ELR (cell line): ENCODE data around the gene IFI35.
"Not testable (repeated sequence)": the region's sequence is repeated elsewhere in the genome, so short reads cannot be mapped to it uniquely, and the experiment has no call there.

ENCODE experiments used
- DNase-seq: peaks from one replicate; pipeline ENCODE4 v3.0.0-alpha.2; 2015; ENCODE audit warnings: low read depth

Gene IFI35

DNA sequence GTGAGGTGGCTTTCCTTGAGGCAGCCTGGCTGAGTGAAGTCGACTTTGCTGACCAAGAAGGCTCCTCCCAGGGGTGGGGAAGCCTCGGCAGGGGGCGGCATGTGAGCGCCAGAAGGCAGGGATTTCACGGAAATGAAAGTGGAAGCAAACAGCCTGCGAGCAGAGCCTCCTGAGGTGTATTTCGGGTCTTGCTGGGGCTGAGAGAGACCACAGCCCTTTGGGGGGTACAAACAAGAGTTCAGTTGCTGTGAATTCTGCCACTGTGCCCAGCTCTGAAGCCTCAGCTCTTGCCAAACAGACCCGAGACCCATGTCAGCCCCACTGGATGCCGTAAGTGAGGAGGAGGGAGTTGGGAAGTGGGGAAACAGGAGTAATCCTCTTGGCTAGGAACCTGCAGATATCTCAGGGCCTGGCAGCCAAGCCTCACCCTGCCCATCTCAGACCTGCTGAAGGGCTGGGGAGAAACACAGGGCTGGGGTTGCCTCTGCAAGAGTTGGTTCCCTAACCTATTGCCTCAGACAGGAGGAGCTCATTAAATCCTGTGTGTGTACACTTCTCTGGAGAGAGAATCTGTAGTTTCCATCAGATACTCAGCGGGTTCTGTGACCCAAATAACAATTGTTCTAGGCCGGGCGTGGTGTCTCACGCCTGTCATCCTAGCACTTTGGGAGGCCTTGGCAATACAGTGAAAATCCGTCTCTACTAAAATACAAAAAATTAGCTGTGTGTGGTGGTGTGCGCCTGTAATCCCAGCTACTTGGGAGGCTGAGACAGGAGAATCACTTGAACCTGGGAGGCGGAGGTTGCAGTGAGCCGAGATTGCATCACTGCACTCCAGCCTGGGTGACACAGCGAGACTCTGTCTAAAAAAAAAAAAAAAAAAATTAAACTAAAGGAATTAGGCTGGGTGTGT lies at the start of gene IFI35:
IFI35 (plus strand) TSS at position 146 of the 913 bp plus-strand sequence; CDS start at position 310, 164 bp downstream.
- DNase-seq: peak; percentile 92

DNA sequence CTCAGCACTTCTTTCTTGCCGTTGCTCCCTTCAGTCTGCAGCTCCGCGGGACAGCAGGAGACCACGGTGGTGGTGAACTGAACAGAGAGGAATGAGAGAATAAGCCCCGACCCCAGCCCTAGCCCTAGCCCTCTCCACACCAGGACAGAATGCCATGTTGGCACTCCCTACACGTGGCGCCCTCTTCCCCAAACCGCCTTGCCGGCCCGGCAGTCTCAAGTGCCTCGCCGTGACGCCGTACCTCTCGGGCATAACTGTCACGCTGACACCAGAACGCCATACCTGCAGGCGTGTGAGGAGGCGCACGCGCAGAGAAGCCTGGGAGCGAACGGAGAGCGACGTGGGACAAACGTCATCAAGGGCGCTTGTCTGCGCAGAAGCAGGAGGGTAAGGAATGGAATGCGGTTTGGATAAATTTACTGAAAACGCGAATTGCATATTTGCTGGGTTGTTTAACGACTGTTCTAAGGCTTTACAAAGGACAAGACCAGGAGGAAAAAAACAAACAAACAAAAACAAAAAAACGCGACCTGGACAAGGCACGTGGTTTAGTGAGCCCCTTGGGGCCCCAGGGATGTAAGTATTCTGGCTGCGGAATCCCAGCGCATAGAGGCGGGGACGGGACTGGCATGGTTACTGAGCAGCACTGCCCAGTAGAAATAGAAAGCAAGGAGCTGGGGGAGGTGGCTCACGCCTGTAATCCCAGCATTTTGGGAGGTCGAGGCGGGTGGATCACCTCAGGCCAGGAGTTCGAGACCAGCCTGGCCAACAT lies 42.2 kb upstream of the IFI35 start, which contains the start of gene AARSD1:
AARSD1 (minus strand) TSS at position 294 of the 772 bp plus-strand sequence; CDS start at position 280, 14 bp downstream.
- peak; percentile 96 for DNase-seq

DNA sequence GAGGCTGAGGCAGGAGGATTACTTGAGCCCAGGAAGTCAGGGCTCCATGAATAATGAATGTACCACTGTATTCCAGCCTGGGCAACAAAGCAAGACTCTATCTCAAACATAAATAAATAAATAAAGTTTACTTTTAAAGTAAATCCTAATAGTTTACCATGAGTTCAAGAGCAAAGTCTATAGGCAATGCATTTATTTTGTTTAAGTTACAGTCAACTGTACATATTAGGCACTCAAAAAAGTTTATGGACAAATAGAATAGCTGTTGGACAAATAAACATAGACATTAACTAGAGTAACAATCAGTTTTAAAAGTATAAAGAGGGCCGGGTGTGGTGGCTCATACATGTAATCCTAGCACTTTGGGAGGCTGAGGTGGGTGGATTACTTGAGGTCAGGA lies 38.7 kb upstream of the IFI35 start:
- DNase-seq: no peak

DNA sequence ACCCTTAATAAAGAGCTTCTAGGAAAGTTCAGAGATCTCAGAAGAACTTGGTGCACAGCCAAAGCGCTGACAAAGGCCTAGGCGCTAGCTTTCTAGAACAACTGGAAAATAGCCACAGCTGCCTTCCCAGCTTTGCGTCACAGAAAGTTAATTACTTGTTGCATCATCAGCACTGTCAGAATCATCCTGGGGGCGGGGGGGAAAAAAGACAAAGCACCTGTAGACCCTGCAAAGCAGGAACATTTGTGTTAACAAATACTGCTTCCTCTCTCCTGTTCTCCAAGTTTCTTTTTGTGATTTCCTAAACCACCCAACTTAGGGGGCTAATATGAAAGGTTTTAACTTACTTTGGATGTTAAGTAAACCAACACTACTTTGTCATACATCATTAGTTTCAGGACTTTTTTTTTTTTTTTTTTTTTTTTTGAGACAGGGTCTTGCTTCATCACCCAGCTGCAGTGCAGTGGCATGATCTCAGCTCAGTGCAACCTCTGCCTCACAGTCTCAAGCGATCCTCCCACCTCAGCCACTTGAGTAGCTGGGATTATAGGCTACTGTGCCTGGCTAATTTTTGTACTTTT lies 37.5 kb upstream of the IFI35 start:
- DNase-seq: no peak

DNA sequence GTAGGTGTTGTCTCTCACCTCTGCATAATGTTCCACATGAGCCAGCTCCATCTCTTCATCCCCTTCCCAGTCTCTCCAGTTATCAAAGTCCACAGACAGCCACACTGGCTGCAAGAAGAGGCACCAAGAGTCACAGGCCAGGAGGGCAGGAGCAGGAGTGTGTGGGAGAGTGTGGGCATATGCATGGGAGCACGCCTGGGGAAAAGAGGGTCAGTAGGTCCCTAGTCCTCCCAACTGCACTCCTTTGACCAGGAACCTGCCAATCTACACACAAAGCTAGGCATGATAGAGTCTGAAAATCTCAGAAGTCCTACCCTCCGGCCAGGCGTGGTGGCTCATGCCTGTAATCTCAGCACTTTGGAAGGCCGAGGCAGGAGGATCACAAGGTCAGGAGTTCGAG lies 35.0 kb upstream of the IFI35 start:
- no peak for DNase-seq

DNA sequence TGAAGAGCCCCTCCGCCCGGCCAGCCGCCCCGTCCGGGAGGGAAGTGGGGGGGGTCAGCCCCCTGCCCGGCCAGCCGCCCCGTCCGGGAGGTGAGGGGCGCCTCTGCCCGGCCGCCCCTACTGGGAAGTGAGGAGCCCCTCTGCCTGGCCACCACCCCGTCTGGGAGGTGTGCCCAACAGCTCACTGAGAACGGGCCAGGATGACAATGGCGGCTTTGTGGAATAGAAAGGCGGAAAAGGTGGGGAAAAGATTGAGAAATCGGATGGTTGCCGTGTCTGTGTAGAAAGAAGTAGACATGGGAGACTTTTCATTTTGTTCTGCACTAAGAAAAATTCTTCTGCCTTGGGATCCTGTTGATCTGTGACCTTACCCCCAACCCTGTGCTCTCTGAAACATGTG lies 33.3 kb upstream of the IFI35 start:
- DNase-seq: not testable (repeated sequence)

DNA sequence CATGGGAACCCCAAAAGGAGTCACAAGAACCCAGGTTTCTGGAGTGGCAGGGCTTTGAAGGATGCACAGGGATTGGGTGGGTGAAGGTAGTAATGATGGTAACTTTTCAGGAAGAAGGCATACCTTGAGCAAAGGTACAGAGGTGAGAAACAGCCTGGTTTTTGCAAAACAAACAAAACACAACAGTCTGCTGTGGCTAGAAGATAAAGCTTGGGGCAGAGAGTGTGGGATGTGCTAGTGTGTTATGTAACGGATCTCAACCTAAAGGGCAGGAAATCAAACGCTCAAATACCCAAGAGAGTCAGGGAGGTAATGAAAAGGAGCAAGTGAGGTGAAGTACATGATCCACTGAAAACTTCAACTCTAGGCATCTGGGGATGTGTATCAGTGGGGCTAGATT lies 31.3 kb upstream of the IFI35 start:
- DNase-seq: no peak

DNA sequence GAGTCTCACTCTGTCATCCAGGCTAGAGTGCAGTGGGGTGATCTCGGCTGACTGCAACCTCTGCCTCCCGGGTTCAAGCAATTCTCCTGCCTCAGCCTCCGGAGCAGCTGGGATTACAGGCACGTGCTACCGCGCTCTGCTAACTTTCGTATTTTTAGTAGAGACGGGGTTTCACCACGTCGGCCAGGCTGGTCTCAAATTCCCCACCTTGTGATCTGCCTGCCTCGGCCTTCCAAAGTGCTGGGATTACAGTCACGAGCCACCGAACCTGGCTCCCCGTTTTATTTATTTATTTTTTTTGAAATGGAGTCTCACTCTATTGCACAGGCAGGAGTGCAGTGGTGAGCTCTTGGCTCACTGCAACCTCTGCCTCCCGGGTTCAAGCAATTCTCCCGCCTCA lies 30.9 kb upstream of the IFI35 start:
- not testable (repeated sequence) for DNase-seq

DNA sequence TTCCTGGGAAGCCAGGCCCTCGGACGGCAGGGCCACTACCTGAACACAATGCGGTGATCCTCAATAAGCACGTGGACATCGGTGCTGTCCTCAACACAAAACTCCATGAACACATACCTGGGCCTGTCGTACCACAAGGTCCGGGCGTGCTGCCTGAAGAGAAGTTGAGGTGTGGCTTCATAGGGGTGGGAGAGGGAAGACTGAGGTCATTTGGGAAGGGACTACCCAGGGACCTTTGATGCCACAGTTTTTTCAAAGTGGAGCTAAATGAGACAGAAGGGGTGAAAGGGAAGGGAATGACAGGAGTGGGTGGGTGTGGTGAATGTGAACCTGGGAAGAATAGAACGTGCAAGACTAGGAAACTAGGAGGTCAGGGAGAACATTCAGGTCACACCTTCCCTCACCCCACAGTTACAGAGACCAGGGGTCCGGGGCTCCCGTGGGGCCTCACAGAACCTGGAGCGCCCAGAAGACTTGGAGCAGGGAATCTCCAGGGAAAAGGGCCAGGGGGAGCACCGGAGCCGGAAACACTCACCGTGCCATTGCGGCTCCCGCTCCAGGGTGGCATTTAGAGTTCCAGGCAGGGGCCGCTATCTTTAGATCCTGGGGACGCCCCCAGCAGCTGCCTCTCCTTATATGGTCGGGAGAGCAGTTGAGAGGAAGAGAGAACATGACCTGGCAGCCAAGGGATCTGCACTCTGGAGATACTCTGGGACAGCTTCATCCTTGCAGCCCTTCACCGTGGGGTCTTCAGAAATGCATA lies 26.9 kb upstream of the IFI35 start, which contains the start of gene PTGES3L:
PTGES3L (minus strand) TSS at position 570 of the 763 bp plus-strand sequence; CDS start at position 543, 27 bp downstream.
- peak; percentile 62 for DNase-seq

DNA sequence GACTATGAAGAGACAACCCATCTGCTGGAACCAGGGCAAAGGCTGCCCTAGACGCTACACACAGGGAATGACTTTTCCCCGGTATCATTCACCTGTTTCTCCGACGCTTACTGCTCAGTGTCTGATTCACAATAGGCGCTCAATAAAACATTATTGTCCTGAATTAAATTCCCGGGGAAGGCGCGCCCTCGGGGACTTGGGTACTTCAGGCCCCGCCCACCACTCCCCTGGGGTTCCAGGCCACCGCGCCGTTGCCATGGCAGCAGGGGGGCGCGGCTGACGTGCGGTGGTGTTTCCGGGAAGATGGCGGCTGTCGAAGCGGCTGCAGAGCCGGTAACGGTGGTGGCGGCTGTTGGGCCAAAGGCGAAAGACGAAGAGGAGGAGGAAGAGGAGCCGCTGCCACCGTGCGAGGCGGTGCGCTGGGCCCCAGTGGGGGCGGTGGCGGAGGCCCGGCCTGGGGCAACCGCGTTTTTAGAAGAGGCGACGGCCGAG lies 26.3 kb upstream of the IFI35 start, which contains the start of gene RUNDC1:
RUNDC1 (plus strand) TSS at position 292 of the 492 bp plus-strand sequence; CDS start at position 304, 12 bp downstream.
- peak; percentile 95 for DNase-seq

DNA sequence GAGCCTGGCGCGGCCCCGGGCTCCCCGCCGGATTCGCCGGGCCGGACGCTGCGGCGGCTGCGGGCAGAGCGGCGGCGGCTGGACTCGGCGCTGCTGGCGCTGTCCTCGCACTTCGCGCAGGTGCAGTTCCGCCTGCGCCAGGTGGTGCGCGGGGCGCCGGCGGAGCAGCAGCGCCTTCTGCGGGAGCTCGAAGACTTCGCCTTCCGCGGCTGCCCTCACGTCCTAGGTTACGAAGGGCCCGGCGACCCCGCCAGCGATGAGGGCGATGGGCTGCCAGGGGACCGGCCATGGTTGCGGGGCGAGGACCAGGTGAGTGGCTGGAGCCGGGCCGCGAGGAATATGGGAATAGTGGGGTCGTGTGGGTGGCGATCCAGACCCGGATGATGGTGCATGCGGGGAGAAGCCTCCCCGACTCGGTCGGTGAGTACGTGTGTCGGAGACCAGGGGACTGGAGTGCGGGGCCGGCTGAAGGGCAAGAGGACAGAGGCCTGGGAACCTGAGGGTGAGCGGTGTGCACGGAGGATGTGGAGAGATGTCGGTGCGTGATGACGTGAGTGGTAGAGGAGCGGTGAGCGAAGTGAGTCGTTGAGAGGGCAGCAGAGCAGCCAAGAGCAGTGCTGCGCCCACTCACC lies 25.7 kb upstream of the IFI35 start:
- DNase-seq: peak; percentile 81

DNA sequence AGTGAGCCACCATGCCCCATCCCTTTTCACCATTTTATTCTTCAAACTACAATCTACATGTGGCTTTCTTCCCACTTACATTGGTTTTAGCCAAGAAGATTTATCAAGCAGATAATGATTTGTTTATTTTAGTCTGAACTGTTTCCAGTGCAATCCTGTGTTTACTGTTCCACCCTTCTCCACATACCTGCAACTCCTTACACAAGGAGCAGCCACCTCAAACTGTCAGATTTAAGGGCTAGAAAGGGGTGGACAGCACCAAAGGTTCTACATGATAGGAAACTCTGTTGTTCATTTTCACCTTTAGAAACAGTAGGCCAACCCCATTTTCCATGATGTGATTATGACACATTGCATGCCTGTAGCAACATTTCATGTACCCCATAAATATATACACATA lies 24.3 kb upstream of the IFI35 start:
- DNase-seq: no peak

DNA sequence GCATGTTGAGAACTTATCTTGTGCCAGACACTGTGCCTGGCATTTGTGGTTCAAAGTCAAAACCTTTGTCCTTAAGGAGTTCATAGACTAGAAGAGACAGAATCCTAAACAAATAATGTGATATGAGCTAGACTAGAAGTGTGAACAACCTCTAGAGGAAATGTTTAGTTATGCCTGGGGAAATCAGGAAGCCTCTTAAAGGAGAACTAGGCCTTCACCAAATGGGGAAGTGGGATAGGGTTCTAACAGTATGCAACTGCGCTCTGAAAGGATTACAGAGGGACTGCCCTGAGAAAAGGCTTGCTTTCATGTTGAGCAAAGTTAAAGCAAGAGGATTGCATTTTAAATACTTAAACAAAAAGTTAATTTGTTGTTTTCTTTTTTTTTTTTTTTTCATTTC lies 21.4 kb upstream of the IFI35 start:
- DNase-seq: no peak

DNA sequence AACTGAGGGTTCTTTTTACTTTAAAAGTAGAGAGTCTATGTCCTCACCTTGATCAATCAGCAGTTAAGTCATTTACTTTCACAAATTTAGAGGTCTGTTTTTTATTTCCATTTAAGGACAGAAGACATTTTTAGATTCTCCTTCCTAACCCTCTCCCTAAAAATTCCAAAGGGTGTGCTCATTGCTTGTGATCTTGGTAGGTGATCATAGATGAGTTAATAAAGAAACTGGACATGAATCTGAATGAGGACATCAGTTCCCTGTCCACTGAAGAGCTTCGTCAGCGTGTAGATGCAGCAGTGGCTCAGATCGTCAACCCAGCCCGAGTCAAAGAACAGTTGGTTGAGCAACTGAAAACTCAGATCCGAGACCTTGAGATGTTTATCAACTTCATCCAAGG lies 17.4 kb upstream of the IFI35 start:
- DNase-seq: peak; percentile 34

DNA sequence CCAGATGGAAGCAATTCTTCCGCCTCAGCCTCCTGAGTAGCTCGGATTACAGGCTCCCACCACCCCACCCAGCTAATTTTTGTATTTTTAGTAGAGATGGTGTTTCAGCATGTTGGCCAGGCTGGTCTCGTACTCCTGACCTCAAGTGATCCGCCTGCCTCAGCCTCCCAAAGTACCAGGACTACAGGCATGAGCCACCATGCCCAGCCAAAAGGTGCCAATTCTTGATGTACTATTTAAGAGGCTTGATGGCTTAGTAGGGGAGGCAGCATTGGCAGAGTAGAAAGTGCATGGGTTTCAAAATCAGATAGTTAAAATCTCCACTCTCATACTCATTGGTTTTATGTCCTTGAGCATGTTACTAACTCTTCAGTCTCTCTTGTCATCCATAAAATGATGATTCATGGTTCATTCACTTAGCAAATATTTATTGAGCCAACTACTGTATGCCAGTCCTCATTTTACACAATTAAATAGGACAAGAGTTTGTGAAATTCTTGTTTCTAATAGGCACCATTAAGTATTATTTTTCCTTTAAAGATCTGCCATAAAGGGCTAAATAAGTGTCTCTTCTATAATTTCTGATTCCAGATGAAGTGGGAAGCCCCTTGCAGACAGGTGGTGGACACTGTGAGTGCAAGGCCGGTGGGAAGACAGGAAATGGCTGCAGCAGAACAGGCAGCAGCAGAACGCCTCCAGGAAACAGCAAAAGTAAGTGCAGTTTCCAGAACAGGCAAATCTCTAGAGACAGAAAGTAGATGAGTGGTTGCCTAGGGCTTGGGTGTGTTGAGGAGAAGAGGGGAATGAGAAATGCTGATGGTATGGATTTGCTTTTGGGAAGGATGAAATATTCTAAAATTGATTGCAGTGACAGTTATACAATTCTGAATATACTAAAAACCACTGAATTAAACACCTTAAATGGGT lies 16.6 kb upstream of the IFI35 start:
- DNase-seq: peak; percentile 85

DNA sequence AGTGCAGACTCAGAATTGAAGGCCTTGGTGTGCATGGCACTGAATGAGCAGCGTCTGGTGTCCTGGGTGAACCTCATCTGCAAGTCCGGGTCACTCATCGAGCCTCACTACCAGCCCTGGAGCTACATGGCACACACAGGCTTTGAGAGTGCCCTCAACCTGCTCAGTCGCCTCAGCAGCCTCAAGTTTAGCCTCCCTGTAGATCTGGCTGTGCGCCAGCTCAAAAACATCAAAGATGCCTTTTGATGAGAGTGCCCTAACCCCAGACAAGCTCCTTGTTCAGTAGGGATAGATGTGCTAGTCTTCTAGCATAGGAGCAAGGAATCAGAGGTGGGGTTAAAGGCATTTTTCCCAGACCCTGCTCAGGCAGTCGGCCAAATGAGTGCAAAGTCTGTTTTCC lies 15.1 kb upstream of the IFI35 start:
- no peak for DNase-seq

DNA sequence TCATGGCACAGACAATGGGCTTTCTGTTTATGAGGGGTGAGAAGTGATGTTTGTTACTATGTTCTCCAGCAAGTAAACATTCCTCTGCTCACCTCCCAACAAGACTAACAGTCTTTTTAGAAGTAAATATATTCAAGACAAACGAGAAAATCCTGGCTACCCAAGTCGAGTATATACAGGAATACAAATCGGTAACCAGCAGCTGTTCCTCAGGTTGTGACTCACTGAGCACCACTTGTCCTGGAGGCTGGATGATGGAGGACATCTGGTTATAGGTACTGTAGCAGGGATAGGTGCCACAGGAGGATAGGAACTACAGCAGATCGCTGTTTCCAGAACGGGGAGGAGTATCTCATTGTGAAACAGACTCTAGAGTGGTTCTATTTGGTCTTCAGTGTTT lies 13.7 kb upstream of the IFI35 start:
- DNase-seq: no peak

DNA sequence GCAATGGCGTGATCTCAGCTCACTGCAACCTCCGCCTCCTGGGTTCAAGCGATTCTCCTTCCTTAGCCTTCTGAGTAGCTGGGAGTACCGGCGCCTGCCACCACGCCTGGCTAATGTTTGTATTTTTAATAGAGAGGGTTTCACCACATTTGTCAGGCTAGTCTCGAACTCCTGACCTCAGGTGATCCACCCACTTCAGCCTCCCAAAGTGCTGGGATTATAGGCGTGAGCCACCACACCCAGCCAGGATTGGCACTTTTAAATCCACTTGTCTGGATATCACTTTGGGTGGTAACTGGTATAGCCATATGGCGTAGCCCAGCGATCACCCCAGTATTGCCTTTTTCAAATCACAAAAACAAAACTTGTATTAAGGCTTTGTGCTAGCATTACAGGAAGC lies 12.7 kb upstream of the IFI35 start:
- not testable (repeated sequence) for DNase-seq

DNA sequence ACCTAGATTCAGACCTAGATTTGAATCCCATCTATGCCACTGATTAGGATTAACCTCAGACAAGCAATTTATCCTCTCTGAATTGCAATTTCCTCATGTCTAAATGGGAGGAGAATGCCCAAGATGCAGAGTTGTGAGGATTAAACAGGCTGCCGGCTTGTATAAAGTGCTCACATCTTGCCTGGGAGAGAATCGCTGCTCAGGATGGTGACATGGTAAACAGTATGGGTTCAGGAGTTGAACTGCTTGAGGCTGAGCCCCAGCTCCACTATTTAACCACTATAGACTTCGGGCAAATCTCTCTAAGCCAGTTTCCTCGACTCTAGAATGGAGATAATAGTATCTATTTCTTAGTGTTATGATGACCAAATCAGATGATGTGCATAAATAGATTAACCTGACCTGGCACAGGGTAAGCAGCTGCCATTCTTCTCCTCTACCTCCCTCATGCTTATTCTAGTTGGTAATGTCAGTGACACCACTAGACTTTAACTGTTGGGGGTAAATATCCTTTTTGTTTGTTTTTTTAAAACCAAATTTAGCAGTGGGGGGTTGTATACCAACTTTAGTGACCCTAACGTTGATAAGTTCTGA lies 9.1 kb upstream of the IFI35 start:
- no peak for DNase-seq
